ENCODE data around the gene TUBB. TPM values are rescaled to one million over a fixed set of nuclear protein-coding genes. Genes with fewer than 3 reads are reported as not detected.

TUBB gene
- total and polyA plus RNA-seq, 9 of the 15 experiments (the other 6 are each of a cell fraction or from before 2014, with no cell fraction given), result 971 to 2,870 (median 1,478) TPM

- TF ChIP-seq, protein P1, sequence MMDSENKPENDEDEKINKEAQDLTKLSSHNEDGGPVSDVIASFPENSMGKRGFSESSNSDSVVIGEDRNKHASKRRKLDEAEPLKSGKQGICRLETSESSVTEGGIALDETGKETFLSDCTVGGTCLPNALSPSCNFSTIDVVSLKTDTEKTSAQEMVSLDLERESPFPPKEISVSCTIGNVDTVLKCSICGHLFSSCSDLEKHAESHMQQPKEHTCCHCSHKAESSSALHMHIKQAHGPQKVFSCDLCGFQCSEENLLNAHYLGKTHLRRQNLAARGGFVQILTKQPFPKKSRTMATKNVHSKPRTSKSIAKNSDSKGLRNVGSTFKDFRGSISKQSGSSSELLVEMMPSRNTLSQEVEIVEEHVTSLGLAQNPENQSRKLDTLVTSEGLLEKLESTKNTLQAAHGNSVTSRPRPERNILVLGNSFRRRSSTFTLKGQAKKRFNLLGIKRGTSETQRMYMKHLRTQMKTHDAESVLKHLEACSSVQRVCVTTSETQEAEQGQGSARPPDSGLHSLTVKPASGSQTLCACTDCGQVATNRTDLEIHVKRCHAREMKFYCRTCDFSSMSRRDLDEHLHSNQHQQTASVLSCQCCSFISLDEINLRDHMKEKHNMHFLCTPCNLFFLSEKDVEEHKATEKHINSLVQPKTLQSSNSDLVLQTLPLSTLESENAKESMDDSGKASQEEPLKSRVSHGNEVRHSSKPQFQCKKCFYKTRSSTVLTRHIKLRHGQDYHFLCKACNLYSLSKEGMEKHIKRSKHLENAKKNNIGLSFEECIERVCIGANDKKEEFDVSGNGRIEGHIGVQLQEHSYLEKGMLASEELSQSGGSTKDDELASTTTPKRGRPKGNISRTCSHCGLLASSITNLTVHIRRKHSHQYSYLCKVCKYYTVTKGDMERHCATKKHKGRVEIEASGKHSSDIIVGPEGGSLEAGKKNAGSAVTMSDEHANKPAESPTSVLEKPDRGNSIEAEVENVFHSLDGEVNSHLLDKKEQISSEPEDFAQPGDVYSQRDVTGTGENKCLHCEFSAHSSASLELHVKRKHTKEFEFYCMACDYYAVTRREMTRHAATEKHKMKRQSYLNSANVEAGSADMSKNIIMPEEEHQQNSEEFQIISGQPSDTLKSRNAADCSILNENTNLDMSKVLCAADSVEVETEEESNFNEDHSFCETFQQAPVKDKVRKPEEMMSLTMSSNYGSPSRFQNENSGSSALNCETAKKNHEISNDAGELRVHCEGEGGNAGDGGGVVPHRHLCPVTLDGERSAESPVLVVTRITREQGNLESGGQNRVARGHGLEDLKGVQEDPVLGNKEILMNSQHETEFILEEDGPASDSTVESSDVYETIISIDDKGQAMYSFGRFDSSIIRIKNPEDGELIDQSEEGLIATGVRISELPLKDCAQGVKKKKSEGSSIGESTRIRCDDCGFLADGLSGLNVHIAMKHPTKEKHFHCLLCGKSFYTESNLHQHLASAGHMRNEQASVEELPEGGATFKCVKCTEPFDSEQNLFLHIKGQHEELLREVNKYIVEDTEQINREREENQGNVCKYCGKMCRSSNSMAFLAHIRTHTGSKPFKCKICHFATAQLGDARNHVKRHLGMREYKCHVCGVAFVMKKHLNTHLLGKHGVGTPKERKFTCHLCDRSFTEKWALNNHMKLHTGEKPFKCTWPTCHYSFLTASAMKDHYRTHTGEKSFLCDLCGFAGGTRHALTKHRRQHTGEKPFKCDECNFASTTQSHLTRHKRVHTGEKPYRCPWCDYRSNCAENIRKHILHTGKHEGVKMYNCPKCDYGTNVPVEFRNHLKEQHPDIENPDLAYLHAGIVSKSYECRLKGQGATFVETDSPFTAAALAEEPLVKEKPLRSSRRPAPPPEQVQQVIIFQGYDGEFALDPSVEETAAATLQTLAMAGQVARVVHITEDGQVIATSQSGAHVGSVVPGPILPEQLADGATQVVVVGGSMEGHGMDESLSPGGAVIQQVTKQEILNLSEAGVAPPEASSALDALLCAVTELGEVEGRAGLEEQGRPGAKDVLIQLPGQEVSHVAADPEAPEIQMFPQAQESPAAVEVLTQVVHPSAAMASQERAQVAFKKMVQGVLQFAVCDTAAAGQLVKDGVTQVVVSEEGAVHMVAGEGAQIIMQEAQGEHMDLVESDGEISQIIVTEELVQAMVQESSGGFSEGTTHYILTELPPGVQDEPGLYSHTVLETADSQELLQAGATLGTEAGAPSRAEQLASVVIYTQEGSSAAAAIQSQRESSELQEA (IDR thresholded peaks at IDR 0.05; ENCODE audit: low read depth), result no peak
- TF ChIP-seq, protein P2, sequence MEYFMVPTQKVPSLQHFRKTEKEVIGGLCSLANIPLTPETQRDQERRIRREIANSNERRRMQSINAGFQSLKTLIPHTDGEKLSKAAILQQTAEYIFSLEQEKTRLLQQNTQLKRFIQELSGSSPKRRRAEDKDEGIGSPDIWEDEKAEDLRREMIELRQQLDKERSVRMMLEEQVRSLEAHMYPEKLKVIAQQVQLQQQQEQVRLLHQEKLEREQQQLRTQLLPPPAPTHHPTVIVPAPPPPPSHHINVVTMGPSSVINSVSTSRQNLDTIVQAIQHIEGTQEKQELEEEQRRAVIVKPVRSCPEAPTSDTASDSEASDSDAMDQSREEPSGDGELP (CRISPR knock-in tag; IDR thresholded peaks at IDR 0.05; ENCODE audit: borderline replicate concordance), result peak; percentile 73
- TF ChIP-seq EHMT2 (IDR thresholded peaks at IDR 0.05) (no peak), MGA (IDR thresholded peaks at IDR 0.05) (no peak), ZNF644 (tag; IDR thresholded peaks at IDR 0.05; ENCODE audit: low read depth) (no peak)
Observed at GRCh38 chr6:30722280-30723112, 2.3 kb downstream of the TUBB start (continued).

Measured in K562 (cell line).